A673 (cell line): ENCODE data around the gene APBA1. TPM values are rescaled to one million over a fixed set of nuclear protein-coding genes. Genes with fewer than 3 reads are reported as not detected.

ENCODE experiments used
- BruUV-seq: library from RNA; stranded (reverse); fragments of 400-500 nt; replicated peaks from 2 replicates; lab custom pipeline; 2021; lab: Mats Ljungman, UMichigan
- CTCF ChIA-PET: fragments of 300-600 bp; sonication (Branson Sonifier 250); formaldehyde crosslinking; loops from one replicate; lab custom pipeline; 2022; ENCODE audit warnings: antibody characterized with exemption; lab: Charles Lee
- POLR2A ChIA-PET: fragments of 300-600 bp; sonication (Branson Sonifier 250); formaldehyde crosslinking; loops from one replicate; lab custom pipeline; 2022; ENCODE audit warnings: antibody characterized with exemption; ENCODE audit not compliant: low non-redundant PET; lab: Charles Lee
- DNase-seq: peaks from one replicate; pipeline ENCODE4 v3.0.0-alpha.2; 2015; ENCODE audit warnings: low spot score
- H3K27ac ChIP-seq: fragments of 200-600 bp; sonication (generic); 2 replicates; pipeline ENCODE4 v1.5.1; 2016; ENCODE audit warnings: mixed run types, low read depth, mild to moderate bottlenecking, mixed read lengths, antibody characterized with exemption, low read length; ENCODE audit not compliant: poor library complexity, severe bottlenecking
- H3K27me3 ChIP-seq: fragments of 200-600 bp; sonication (generic); replicated peaks from 2 replicates; pipeline ENCODE4 v1.6.1; 2017; ENCODE audit warnings: mixed run types, low read depth, mild to moderate bottlenecking, mixed read lengths, antibody characterized with exemption, low read length; ENCODE audit not compliant: insufficient read depth, poor library complexity
- H3K36me3 ChIP-seq: fragments of 200-600 bp; sonication (generic); 2 replicates; pipeline ENCODE4 v1.6.1; 2016; ENCODE audit warnings: mixed run types, mild to moderate bottlenecking, mixed read lengths, antibody characterized with exemption, low read length; ENCODE audit not compliant: insufficient read depth, poor library complexity, severe bottlenecking
- H3K4me1 ChIP-seq: fragments of 200-600 bp; sonication (generic); 2 replicates; pipeline ENCODE4 v1.6.1; 2017; ENCODE audit warnings: mixed run types, mild to moderate bottlenecking, mixed read lengths, antibody characterized with exemption, low read length; ENCODE audit not compliant: insufficient read depth, poor library complexity, severe bottlenecking
- H3K4me3 ChIP-seq: fragments of 200-600 bp; sonication (generic); 2 replicates; pipeline ENCODE4 v1.5.1; 2016; ENCODE audit warnings: low read depth, mixed run types, mild to moderate bottlenecking, mixed read lengths, low read length; ENCODE audit not compliant: poor library complexity, severe bottlenecking
- H3K9me3 ChIP-seq: fragments of 200-600 bp; sonication (generic); 2 replicates; pipeline ENCODE4 v1.6.1; 2016; ENCODE audit warnings: mixed run types, low read depth, mild to moderate bottlenecking, mixed read lengths, antibody characterized with exemption, low read length; ENCODE audit not compliant: poor library complexity, severe bottlenecking
- EZH2 ChIP-seq: fragments of 200-600 bp; sonication (generic); IDR thresholded peaks from 2 replicates; pipeline ENCODE4 v1.6.1; 2017; ENCODE audit warnings: borderline replicate concordance, low read depth, mild to moderate bottlenecking, mixed read lengths, antibody characterized with exemption, low read length; ENCODE audit not compliant: poor library complexity, severe bottlenecking
- intact Hi-C: fragments of 100-400 bp; cut with micrococcal nuclease; formaldehyde crosslinking; loops from one replicate; pipeline ENCODE4 v1.10.0; 2022; ENCODE audit not compliant: unreplicated experiment
- total RNA-seq: library from RNA; stranded (reverse); gene quantifications from 2 replicates; pipeline ENCODE4 v1.2.3, GENCODE V29; 2021
- TF ChIP-seq, protein P1 (sequence below): fragments of 300-800, 200-600 bp; sonication (generic); conservative IDR thresholded peaks from 2 replicates; pipeline ENCODE4 v1.5.1; 2017; ENCODE audit warnings: low read depth, mild to moderate bottlenecking, antibody characterized with exemption, low read length, moderate library complexity, mixed read lengths

Gene APBA1
- total RNA-seq, 1 experiment from 2014 or later = 0.13 TPM

DNA sequence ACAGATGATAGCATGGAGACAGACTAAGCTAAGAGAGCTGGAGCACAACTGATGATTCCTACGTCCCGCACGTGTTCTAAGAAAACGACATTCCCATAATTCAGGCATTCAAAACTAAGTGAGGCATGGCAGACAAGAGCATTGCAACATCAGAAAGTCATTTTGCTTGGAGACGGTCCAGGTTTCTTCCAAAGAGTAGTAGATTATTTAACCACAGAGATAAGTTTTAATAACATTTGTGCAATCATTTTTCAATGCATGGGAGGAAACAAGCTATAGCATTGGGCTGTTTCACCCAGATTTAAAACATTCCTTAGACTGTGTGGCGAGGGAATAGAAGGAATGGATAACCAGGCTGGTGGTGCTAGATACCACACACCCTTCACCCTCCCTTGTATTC is 117.2 kb downstream of the APBA1 start:
- no peaks in the 10 kb centered on the region for H3K9me3 ChIP-seq
- H3K27me3 ChIP-seq = peaks cover 26% of the 10 kb centered on the region
- TF ChIP-seq, protein P1, sequence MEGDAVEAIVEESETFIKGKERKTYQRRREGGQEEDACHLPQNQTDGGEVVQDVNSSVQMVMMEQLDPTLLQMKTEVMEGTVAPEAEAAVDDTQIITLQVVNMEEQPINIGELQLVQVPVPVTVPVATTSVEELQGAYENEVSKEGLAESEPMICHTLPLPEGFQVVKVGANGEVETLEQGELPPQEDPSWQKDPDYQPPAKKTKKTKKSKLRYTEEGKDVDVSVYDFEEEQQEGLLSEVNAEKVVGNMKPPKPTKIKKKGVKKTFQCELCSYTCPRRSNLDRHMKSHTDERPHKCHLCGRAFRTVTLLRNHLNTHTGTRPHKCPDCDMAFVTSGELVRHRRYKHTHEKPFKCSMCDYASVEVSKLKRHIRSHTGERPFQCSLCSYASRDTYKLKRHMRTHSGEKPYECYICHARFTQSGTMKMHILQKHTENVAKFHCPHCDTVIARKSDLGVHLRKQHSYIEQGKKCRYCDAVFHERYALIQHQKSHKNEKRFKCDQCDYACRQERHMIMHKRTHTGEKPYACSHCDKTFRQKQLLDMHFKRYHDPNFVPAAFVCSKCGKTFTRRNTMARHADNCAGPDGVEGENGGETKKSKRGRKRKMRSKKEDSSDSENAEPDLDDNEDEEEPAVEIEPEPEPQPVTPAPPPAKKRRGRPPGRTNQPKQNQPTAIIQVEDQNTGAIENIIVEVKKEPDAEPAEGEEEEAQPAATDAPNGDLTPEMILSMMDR = no peak
- no peak for TF ChIP-seq EZH2
- ChIA-PET CTCF (no interaction called here), POLR2A (no interaction called here)
- no TSS peak for BruUV-seq
- intact Hi-C loops = loop anchor here (5.0 kb wide), 1 partner anchor 367 kb away; no protein-coding TSS in a partner anchor
- H3K36me3 ChIP-seq = no peaks in the 10 kb centered on the region
- peak; percentile 39 for DNase-seq
- no peaks in the 10 kb centered on the region for H3K4me1 ChIP-seq
- no peak overlapping the region for H3K27ac ChIP-seq
- H3K4me3 ChIP-seq = no peak overlapping the region

DNA sequence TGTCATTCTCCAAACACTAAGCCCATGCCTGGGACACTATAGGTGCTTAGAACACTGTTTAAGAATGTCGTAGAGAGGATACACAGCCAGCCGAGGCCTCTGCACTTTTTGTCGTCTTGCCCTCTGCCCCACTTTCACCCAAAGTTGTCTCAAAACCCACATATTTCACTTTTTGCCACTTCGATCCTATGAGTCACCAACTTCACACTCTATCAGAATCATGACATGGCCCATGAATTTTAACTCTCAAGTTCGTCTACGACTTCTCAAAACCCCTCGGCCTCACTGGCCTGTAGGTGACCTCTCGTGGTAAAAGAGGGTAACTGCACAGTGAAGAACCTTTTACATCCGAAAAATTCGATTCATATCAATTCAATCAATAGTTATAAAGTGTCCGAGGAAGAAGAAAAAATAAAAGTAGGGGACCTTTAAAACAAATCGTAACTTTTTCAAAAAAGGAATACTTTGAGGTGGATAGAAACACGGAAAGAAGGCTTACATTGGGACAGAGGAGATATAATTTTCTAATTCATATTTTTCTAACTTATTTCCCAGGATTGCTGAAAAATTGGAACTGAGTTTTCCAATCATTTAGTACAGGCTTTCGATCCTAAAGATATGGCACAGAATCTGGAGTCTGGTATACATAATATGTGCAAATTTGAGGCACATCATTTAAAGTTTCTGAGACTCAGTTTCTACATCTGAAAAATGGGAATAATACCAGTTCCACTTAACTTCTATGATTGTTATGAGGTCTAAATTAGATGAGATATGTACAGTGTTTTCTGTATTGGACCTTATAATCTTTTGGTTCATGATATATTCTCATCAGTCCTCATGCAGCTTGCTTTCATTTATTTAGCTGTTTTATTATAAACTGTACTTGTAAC is 122.6 kb downstream of the APBA1 start:
- Histone ChIP-seq H3K4me3 (no peak overlapping the region), H3K36me3 (no peaks in the 10 kb centered on the region), H3K27ac (no peak overlapping the region), H3K9me3 (no peaks in the 10 kb centered on the region), H3K4me1 (no peaks in the 10 kb centered on the region), H3K27me3 (peaks cover 42% of the 10 kb centered on the region)
- CTCF ChIA-PET = no interaction called here
- no peak for TF ChIP-seq EZH2
- TF ChIP-seq, protein P1 = peak; percentile 82
- no TSS peak for BruUV-seq
- intact Hi-C loops = loop anchor here (2.0 to 5.0 kb wide), 4 partner anchors 127 to 497 kb away; no protein-coding TSS in a partner anchor
- POLR2A ChIA-PET = no interaction called here
- DNase-seq = peak; percentile 58

DNA sequence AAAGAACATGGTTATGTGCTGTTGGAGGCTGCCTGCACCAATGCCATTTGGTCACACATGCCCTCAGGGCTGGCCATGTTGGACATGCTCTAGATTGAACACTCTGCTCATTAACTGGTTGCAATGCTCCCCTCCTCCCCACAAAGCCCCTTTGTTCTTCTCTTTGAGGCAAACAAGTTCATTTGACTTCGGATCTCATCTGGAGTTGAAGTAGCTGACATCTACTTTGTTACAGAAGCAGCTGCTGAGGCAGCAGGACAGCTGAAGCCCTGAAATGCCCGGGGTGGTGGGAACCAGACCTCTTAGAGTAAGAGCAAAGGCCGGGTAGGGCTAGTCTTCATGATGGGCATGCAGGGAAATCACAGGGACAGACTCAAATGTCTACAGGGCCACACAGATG is 123.5 kb downstream of the APBA1 start:
- CTCF ChIA-PET = no interaction called here
- no peak overlapping the region for H3K27ac ChIP-seq
- DNase-seq = no peak
- no peaks in the 10 kb centered on the region for H3K9me3 ChIP-seq
- H3K27me3 ChIP-seq = peaks cover 40% of the 10 kb centered on the region
- no peaks in the 10 kb centered on the region for H3K36me3 ChIP-seq
- BruUV-seq = no TSS peak
- intact Hi-C loops = loop anchor here (2.0 to 5.0 kb wide), 4 partner anchors 126 to 496 kb away; no protein-coding TSS in a partner anchor
- TF ChIP-seq EZH2 = no peak
- TF ChIP-seq, protein P1 = no peak
- POLR2A ChIA-PET = no interaction called here
- H3K4me3 ChIP-seq = no peak overlapping the region
- no peaks in the 10 kb centered on the region for H3K4me1 ChIP-seq
